Measurements from ENCODE around the gene WEE1. TPM values are rescaled to one million over a fixed set of nuclear protein-coding genes. Genes with fewer than 3 reads are reported as not detected.

The WEE1 gene
- total RNA-seq, 2 donors from 2014 or later, result 80.1 to 93.5 TPM

GRCh38 chr11:9626496-9627394, 53.3 kb downstream of the WEE1 start:
- Mint-ChIP-seq H3K36me3 (ENCODE audit: low read depth) (no peaks in the 10 kb centered on the region), H3K4me3 (peak overlapping the region; percentile 10), H3K9me3 (peaks cover 1% of the 10 kb centered on the region), H3K27ac (peak overlapping the region; percentile 94), H3K27me3 (ENCODE audit: insufficient read depth) (no peaks in the 10 kb centered on the region), H3K4me1 (peaks cover 22% of the 10 kb centered on the region)
- WGBS, 2 experiments (ENCODE audit: insufficient coverage in 1 of 2, insufficient read length in 1 of 2), result 29 to 49% methylated on average over 4 to 12 of the region's 12 CpGs
- no peak for TF ChIP-seq CTCF (conservative IDR thresholded peaks at IDR 0.05)
- DNase-seq, result peak; percentile 92
- Histone ChIP-seq H3K9ac (ENCODE audit: extremely low read depth, low read length, poor library complexity, severe bottlenecking) (peak overlapping the region; percentile 31), H3K27ac (ENCODE audit: low read depth, low read length) (peak overlapping the region; percentile 82), H3K4me1 (ENCODE audit: control insufficient read depth, insufficient read depth, low read length) (peaks cover 4% of the 10 kb centered on the region), H3K9me3 (ENCODE audit: control insufficient read depth, low read length) (no peaks in the 10 kb centered on the region), H3K4me3 (ENCODE audit: low read length) (peak overlapping the region; percentile 65), H3K27me3 (ENCODE audit: control insufficient read depth, insufficient read depth, low read length, poor library complexity, severe bottlenecking) (no peaks in the 10 kb centered on the region), H3K36me3 (ENCODE audit: control insufficient read depth, insufficient read depth, low read length) (no peaks in the 10 kb centered on the region)

- Mint-ChIP-seq H3K9me3 (no peaks in the 10 kb centered on the region), H3K36me3 (ENCODE audit: low read depth) (no peaks in the 10 kb centered on the region), H3K27me3 (ENCODE audit: insufficient read depth) (no peaks in the 10 kb centered on the region), H3K4me1 (peaks cover 22% of the 10 kb centered on the region), H3K27ac (no peak overlapping the region), H3K4me3 (no peak overlapping the region)
- Histone ChIP-seq H3K4me1 (ENCODE audit: control insufficient read depth, insufficient read depth, low read length) (peaks cover 4% of the 10 kb centered on the region), H3K9ac (ENCODE audit: extremely low read depth, low read length, poor library complexity, severe bottlenecking) (no peak overlapping the region), H3K27me3 (ENCODE audit: control insufficient read depth, insufficient read depth, low read length, poor library complexity, severe bottlenecking) (no peaks in the 10 kb centered on the region), H3K27ac (ENCODE audit: low read depth, low read length) (no peak overlapping the region), H3K36me3 (ENCODE audit: control insufficient read depth, insufficient read depth, low read length) (no peaks in the 10 kb centered on the region), H3K9me3 (ENCODE audit: control insufficient read depth, low read length) (no peaks in the 10 kb centered on the region), H3K4me3 (ENCODE audit: low read length) (no peak overlapping the region)
- no peak for TF ChIP-seq CTCF (conservative IDR thresholded peaks at IDR 0.05)
- WGBS, 2 experiments (ENCODE audit: insufficient coverage in 1 of 2, insufficient read length in 1 of 2), result 90 to 93% methylated on average over 6 of the region's 6 CpGs
- peak; percentile 44 for DNase-seq
Measured at GRCh38 chr11:9629064-9629463, 55.6 kb downstream of the WEE1 start.

- no peak overlapping the region for H3K4me3 Mint-ChIP-seq
- no peaks in the 10 kb centered on the region for H3K27me3 ChIP-seq (ENCODE audit: control insufficient read depth, insufficient read depth, low read length, poor library complexity, severe bottlenecking)
- no peak overlapping the region for H3K4me3 ChIP-seq (ENCODE audit: low read length)
- H3K27me3 Mint-ChIP-seq (ENCODE audit: insufficient read depth), result no peaks in the 10 kb centered on the region
- 75 to 95% methylated on average over 1 to 2 of the region's 2 CpGs for WGBS, 2 experiments (ENCODE audit: insufficient coverage in 1 of 2, insufficient read length in 1 of 2)
- H3K4me1 Mint-ChIP-seq, result no peaks in the 10 kb centered on the region
- no peaks in the 10 kb centered on the region for H3K36me3 Mint-ChIP-seq (ENCODE audit: low read depth)
- H3K36me3 ChIP-seq (ENCODE audit: control insufficient read depth, insufficient read depth, low read length), result no peaks in the 10 kb centered on the region
- H3K27ac ChIP-seq (ENCODE audit: low read depth, low read length), result no peak overlapping the region
- no peaks in the 10 kb centered on the region for H3K9me3 ChIP-seq (ENCODE audit: control insufficient read depth, low read length)
- TF ChIP-seq CTCF (conservative IDR thresholded peaks at IDR 0.05), result no peak
- no peak overlapping the region for H3K9ac ChIP-seq (ENCODE audit: extremely low read depth, low read length, poor library complexity, severe bottlenecking)
- H3K9me3 Mint-ChIP-seq, result no peaks in the 10 kb centered on the region
- DNase-seq, result no peak
- H3K4me1 ChIP-seq (ENCODE audit: control insufficient read depth, insufficient read depth, low read length), result no peaks in the 10 kb centered on the region
- no peak overlapping the region for H3K27ac Mint-ChIP-seq
Measured at GRCh38 chr11:9633679-9634078, 60.2 kb downstream of the WEE1 start.
